Thyroid gland (tissue), 4 donors: ENCODE results near the gene PLCB1. TPM values are rescaled to one million over a fixed set of nuclear protein-coding genes. Genes with fewer than 3 reads are reported as not detected.

Source experiments
- DNase-seq, 2 donors: peaks; one replicate each; pipeline ENCODE4 v3.0.0-alpha.2; 2019
- H3K27ac ChIP-seq, 3 donors: fragments of 200-600 bp; sonication (generic); 1 replicate in 2 of 3; 2 replicates in 1 of 3; pipeline ENCODE4 v1.5.1; 2016 to 2019; ENCODE audit warnings: mild to moderate bottlenecking in 1 of 3, moderate library complexity in 1 of 3
- H3K27me3 ChIP-seq: fragments of 200-600 bp; sonication (generic); one replicate; pipeline ENCODE4 v1.5.1; 2019
- H3K36me3 ChIP-seq, 2 donors: fragments of 200-600 bp; sonication (generic); one replicate each; pipeline ENCODE4 v1.5.1; 2016 to 2019
- H3K4me1 ChIP-seq, 2 donors: fragments of 200-600 bp; sonication (generic); one replicate each; pipeline ENCODE4 v1.5.1; 2017 to 2019
- H3K4me3 ChIP-seq, 3 donors: fragments of 200-600 bp; sonication (generic); replicated peaks in 1 of 3; 1 replicate in 2 of 3; 2 replicates in 1 of 3; pipeline ENCODE4 v1.5.1; 2016; ENCODE audit warnings: mild to moderate bottlenecking in 1 of 3
- H3K9me3 ChIP-seq: fragments of 200-600 bp; sonication (generic); one replicate; pipeline ENCODE4 v1.5.1; 2017
- CTCF ChIP-seq, 6 experiments: fragments of 200-600 bp in 3 of 6; fragments of 450-650 bp in 3 of 6; sonication (generic) in 3 of 6; IDR thresholded peaks; one replicate each; pipeline ENCODE4 v1.5.1; 2016 to 2019; ENCODE audit warnings: antibody characterized with exemption in 6 of 6, mild to moderate bottlenecking in 2 of 6, inconsistent platforms in 1 of 6, moderate library complexity in 1 of 6
- POLR2A ChIP-seq, 2 donors: fragments of 450-650 bp; IDR thresholded peaks; one replicate each; pipeline ENCODE4 v1.6.1; 2017; ENCODE audit warnings: antibody characterized with exemption in 2 of 2, mild to moderate bottlenecking in 2 of 2, moderate library complexity in 1 of 2
- WGBS, 2 donors: methylation state at CpG; one replicate each; pipeline ENCODE4 v1.1.5; 2017; 5-methylcytosine and 5-hydroxymethylcytosine counted together
- intact Hi-C: fragments of 100-400 bp; cut with DNase I; formaldehyde crosslinking; loops from one replicate; pipeline ENCODE4 v1.15.1; 2023
- total RNA-seq, 4 donors: library from RNA; depleted of rRNA; stranded (reverse); fragments of >200 nt; gene quantifications; one replicate each; pipeline ENCODE4 v1.2.3, GENCODE V29; 2016

Gene PLCB1
- total RNA-seq, 4 donors from 2014 or later: 7.3 to 14.1 (median 11.0) TPM

- intact Hi-C loops: no loop called here
- H3K4me1 ChIP-seq: no peaks in the 10 kb centered on the region
- H3K27me3 ChIP-seq: no peaks in the 10 kb centered on the region
- no peaks in the 10 kb centered on the region for H3K9me3 ChIP-seq
- H3K36me3 ChIP-seq: no peaks in the 10 kb centered on the region
- H3K4me3 ChIP-seq: no peak overlapping the region
- H3K27ac ChIP-seq: no peak overlapping the region
- TF ChIP-seq CTCF (IDR thresholded peaks at IDR 0.05) (no peak), POLR2A (IDR thresholded peaks at IDR 0.05) (no peak)
- DNase-seq: no peak
- WGBS, 2 donors: 81 to 83% methylated on average over 3 of the region's 3 CpGs
These were observed 96.2 kb downstream of the PLCB1 start for GRCh38 chr20:8228315-8228714.

- DNase-seq: no peak
- H3K4me1 ChIP-seq: peaks cover 0 to 5% of the 10 kb centered on the region in 2 donors
- WGBS, 2 donors: 93% methylated on average over 1 of the region's 1 CpG
These were observed 97.0 kb downstream of the PLCB1 start for GRCh38 chr20:8229090-8229489.

GRCh38 chr20:8231038-8231437 is 99.0 kb downstream of the PLCB1 start:
- H3K4me1 ChIP-seq: peaks cover 0 to 9% of the 10 kb centered on the region in 2 donors
- intact Hi-C loops: no loop called here
- no peak for DNase-seq

More at GRCh38 chr20:8229090-8229489, 97.0 kb downstream of the PLCB1 start:
- TF ChIP-seq POLR2A (IDR thresholded peaks at IDR 0.05) (no peak), CTCF (IDR thresholded peaks at IDR 0.05) (no peak)
- Histone ChIP-seq H3K27ac (no peak overlapping the region), H3K36me3 (no peaks in the 10 kb centered on the region), H3K27me3 (no peaks in the 10 kb centered on the region), H3K4me3 (no peak overlapping the region), H3K9me3 (no peaks in the 10 kb centered on the region)
- intact Hi-C loops: no loop called here

DNA sequence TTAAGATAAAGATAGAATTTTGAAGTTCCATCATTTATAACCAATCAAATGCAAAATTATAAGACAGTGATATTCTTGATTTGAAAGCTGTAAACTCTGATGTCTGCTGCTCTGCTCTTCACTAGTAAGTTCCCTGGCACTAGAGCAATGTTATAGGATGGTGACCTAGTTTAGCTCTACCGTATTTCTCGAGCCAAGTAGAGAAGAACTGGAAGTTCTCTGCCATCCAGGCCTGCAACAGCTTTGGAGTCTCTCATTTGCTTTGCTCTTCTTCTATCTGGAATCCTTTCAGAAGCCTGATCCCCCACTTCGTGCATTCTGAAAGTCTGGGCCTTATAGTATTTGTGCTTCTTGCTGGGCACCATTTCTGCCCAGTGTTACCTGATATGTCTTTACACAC is 100.3 kb downstream of the PLCB1 start:
- TF ChIP-seq POLR2A (IDR thresholded peaks at IDR 0.05): no peak
- no peak for TF ChIP-seq CTCF (IDR thresholded peaks at IDR 0.05)
- Histone ChIP-seq H3K4me3 (no peak overlapping the region), H3K36me3 (no peaks in the 10 kb centered on the region), H3K4me1 (peaks cover 0 to 9% of the 10 kb centered on the region in 2 donors), H3K9me3 (no peaks in the 10 kb centered on the region), H3K27me3 (no peaks in the 10 kb centered on the region), H3K27ac (no peak overlapping the region)
- no peak for DNase-seq
- intact Hi-C loops: no loop called here
- 86 to 89% methylated on average over 3 of the region's 3 CpGs for WGBS, 2 donors

More at GRCh38 chr20:8231038-8231437, 99.0 kb downstream of the PLCB1 start:
- Histone ChIP-seq H3K9me3 (no peaks in the 10 kb centered on the region), H3K4me3 (no peak overlapping the region), H3K27ac (no peak overlapping the region), H3K27me3 (no peaks in the 10 kb centered on the region), H3K36me3 (no peaks in the 10 kb centered on the region)
- TF ChIP-seq CTCF (IDR thresholded peaks at IDR 0.05) (no peak), POLR2A (IDR thresholded peaks at IDR 0.05) (no peak)

DNA sequence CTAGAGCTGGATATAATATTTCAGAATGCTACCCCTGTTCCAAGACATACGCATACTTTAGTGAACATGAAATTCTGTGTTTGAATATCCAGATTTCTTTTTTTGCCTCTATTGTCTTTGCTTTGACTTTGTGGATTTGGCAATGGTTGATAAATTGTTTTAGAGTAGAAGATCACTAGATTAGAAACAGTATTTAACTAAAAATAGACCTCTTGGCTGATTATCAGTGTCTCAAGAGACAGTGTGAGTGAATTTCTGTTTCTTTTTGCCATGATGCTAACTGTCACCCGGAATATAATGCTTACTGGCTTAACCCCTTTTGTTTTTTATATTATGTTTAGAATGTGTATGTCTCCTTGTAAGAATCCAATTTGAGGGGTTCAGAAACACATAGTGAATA is 102.5 kb downstream of the PLCB1 start:
- Histone ChIP-seq H3K9me3 (no peaks in the 10 kb centered on the region), H3K4me3 (no peak overlapping the region), H3K27ac (no peak overlapping the region), H3K4me1 (peaks cover 0 to 9% of the 10 kb centered on the region in 2 donors), H3K36me3 (no peaks in the 10 kb centered on the region), H3K27me3 (no peaks in the 10 kb centered on the region)
- no peak for TF ChIP-seq POLR2A (IDR thresholded peaks at IDR 0.05)
- TF ChIP-seq CTCF (IDR thresholded peaks at IDR 0.05): no peak
- DNase-seq: no peak
- WGBS, 2 donors: 58 to 59% methylated on average over 2 of the region's 2 CpGs
- intact Hi-C loops: no loop called here
